ENCODE data around the gene NEUROG2.
"Not testable (repeated sequence)": the region's sequence is repeated elsewhere in the genome, so short reads cannot be mapped to it uniquely, and the experiment has no call there.

GRCh38 chr4:112554271-112554670, 38.3 kb upstream of the NEUROG2 start:
- not testable (repeated sequence) for TF ChIP-seq CTCF (conservative IDR thresholded peaks at IDR 0.05); ZFX (IDR thresholded peaks at IDR 0.05)
